K562 (cell line): Measurements from ENCODE around the gene UQCR11. TPM values are rescaled to one million over a fixed set of nuclear protein-coding genes. Genes with fewer than 3 reads are reported as not detected.

ENCODE experiments used
- IFI16 ChIP-seq: fragments of 250-450 bp; sonication (Bioruptor Pico); IDR thresholded peaks from 2 replicates; pipeline ENCODE4 v2.1.2; 2022; ENCODE audit warnings: mild to moderate bottlenecking, inconsistent platforms
- KDM1A ChIP-seq, 2 experiments: fragments of 450-650 bp; IDR thresholded peaks; 2 replicates each; pipeline ENCODE4 v1.6.1; 2016; ENCODE audit warnings: mild to moderate bottlenecking in 2 of 2
- KDM5B ChIP-seq: fragments of 200-600 bp; sonication (generic); IDR thresholded peaks from 2 replicates; pipeline ENCODE4 v1.6.1; 2012; ENCODE audit warnings: low read depth, mild to moderate bottlenecking, moderate library complexity, low read length, control low read depth, inconsistent platforms; ENCODE audit not compliant: insufficient replicate concordance
- ZNF217 ChIP-seq: sonication (generic); formaldehyde crosslinking; IDR thresholded peaks from 2 replicates; pipeline ENCODE4 v1.8.0; 2022; ENCODE audit warnings: mild to moderate bottlenecking, missing genetic modification reagents
- ZNF316 ChIP-seq: fragments of 450-650 bp; IDR thresholded peaks from 2 replicates; pipeline ENCODE4 v1.6.1; 2016
- ZNF57 ChIP-seq: fragments of 450-650 bp; formaldehyde crosslinking; IDR thresholded peaks from 2 replicates; pipeline ENCODE4 v1.4.0; 2020; ENCODE audit warnings: mild to moderate bottlenecking, moderate library complexity
- ZNF707 ChIP-seq: fragments of 250-450 bp; sonication (Bioruptor Pico); conservative IDR thresholded peaks from 2 replicates; pipeline ENCODE4 v1.8.0; 2022; ENCODE audit warnings: inconsistent platforms, mild to moderate bottlenecking, moderate library complexity
- polyA plus RNA-seq, 8 experiments: library from polyadenylated mRNA; depleted of rRNA in 4 of 8; stranded (reverse) in 5 of 8; unstranded in 3 of 8; fragments of >200 nt; fragmentation: Nextera tagmentation in 2 of 8; fragmentation: Illumina TruSeq in 1 of 8; extraction: Ambion mirVana in 2 of 8; extraction: Trizol in 1 of 8; gene quantifications; 2 replicates each; pipeline versions ENCODE4 v1.2.1 to v1.2.3, GENCODE V29; 2011 to 2014; ENCODE audit warnings: inconsistent platforms in 1 of 8, missing spikeins in 1 of 8
- total RNA-seq, 7 experiments: library from RNA; depleted of rRNA in 6 of 7; stranded (reverse); fragments of >200 nt in 6 of 7; fragmentation: Illumina TruSeq in 2 of 7; extraction: Trizol in 2 of 7; gene quantifications; 2 replicates each; pipeline versions ENCODE4 v1.2.1 to v1.2.3, GENCODE V29; 2011 to 2021; ENCODE audit warnings: low replicate concordance in 1 of 7
- TF ChIP-seq, protein P1 (sequence below): fragments of 250-450 bp; sonication (Bioruptor Pico); IDR thresholded peaks from 2 replicates; pipeline ENCODE4 v1.5.0; 2022; ENCODE audit warnings: mild to moderate bottlenecking
- TF ChIP-seq, protein P2 (sequence below): fragments of 250-450 bp; sonication (Bioruptor Pico); IDR thresholded peaks from 2 replicates; pipeline ENCODE4 v1.4.0; 2020; ENCODE audit warnings: mild to moderate bottlenecking, moderate library complexity
- TF ChIP-seq, protein P3 (sequence below): sonication (generic); formaldehyde crosslinking; IDR thresholded peaks from 2 replicates; pipeline ENCODE4 v1.8.0; 2022; ENCODE audit warnings: mild to moderate bottlenecking, missing genetic modification reagents
- TF ChIP-seq, protein P4 (sequence below), 2 experiments: fragments of 450-650 bp; conservative IDR thresholded peaks; 2 replicates each; pipeline ENCODE4 v1.6.1; 2017; ENCODE audit warnings: mild to moderate bottlenecking in 2 of 2, moderate library complexity in 2 of 2
- TF ChIP-seq, protein P5 (sequence below): IDR thresholded peaks from 2 replicates; pipeline ENCODE4 v1.6.1; 2016; ENCODE audit warnings: missing genetic modification characterization, missing compliant biosample characterization

The UQCR11 gene
- total and polyA plus RNA-seq, 9 of the 15 experiments (the other 6 are each of a cell fraction or from before 2014, with no cell fraction given), result 57.6 to 394 (median 259) TPM

DNA sequence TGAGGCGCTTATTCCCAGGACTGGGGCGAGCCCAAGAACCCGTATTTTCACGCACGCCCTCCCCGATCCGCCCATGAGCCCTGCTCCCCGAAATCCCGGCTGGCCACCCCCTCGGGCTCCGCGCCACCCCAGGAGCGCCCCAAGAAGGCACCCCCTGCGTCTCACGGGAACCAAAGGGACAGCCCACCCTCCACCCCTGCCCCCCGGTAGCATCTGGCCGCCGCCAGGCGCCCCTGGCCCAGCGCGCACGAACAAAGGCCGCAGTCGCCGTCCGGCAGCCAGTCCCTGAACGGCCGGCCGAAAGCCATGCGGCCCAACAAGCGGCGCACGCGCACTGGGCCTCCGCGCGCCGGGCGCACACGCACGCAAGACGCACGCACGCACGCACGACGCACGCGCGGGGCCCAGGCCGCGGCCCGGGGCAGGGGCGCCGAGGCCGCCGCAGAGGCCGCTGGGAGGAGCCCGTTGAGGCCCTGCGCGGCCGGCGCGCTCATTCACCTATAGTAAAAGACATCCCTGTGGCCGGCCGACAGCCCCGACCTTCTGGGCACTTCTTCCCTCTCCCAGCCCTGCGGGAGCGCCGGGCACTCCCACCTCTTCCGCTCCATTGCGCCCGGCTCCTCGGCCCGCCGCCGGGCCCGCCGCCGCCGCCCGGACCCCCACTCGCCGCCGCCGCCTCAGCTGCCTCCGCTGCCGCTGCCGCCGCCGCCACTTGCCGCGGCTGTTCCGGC, 13.1 kb downstream of the UQCR11 start (continued):
- TF ChIP-seq, protein P1, sequence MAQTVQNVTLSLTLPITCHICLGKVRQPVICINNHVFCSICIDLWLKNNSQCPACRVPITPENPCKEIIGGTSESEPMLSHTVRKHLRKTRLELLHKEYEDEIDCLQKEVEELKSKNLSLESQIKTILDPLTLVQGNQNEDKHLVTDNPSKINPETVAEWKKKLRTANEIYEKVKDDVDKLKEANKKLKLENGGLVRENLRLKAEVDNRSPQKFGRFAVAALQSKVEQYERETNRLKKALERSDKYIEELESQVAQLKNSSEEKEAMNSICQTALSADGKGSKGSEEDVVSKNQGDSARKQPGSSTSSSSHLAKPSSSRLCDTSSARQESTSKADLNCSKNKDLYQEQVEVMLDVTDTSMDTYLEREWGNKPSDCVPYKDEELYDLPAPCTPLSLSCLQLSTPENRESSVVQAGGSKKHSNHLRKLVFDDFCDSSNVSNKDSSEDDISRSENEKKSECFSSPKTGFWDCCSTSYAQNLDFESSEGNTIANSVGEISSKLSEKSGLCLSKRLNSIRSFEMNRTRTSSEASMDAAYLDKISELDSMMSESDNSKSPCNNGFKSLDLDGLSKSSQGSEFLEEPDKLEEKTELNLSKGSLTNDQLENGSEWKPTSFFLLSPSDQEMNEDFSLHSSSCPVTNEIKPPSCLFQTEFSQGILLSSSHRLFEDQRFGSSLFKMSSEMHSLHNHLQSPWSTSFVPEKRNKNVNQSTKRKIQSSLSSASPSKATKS, result no peak
- TF ChIP-seq, protein P2, sequence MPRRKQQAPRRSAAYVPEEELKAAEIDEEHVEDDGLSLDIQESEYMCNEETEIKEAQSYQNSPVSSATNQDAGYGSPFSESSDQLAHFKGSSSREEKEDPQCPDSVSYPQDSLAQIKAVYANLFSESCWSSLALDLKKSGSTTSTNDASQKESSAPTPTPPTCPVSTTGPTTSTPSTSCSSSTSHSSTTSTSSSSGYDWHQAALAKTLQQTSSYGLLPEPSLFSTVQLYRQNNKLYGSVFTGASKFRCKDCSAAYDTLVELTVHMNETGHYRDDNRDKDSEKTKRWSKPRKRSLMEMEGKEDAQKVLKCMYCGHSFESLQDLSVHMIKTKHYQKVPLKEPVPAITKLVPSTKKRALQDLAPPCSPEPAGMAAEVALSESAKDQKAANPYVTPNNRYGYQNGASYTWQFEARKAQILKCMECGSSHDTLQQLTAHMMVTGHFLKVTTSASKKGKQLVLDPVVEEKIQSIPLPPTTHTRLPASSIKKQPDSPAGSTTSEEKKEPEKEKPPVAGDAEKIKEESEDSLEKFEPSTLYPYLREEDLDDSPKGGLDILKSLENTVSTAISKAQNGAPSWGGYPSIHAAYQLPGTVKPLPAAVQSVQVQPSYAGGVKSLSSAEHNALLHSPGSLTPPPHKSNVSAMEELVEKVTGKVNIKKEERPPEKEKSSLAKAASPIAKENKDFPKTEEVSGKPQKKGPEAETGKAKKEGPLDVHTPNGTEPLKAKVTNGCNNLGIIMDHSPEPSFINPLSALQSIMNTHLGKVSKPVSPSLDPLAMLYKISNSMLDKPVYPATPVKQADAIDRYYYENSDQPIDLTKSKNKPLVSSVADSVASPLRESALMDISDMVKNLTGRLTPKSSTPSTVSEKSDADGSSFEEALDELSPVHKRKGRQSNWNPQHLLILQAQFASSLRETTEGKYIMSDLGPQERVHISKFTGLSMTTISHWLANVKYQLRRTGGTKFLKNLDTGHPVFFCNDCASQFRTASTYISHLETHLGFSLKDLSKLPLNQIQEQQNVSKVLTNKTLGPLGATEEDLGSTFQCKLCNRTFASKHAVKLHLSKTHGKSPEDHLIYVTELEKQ (CRISPR knock-in tag), result no peak
- no peak for TF ChIP-seq IFI16 (CRISPR knock-in tag)
- TF ChIP-seq ZNF707 (CRISPR knock-in tag), result no peak
- no peak for TF ChIP-seq KDM1A (IDR thresholded peaks at IDR 0.05)
- no peak for TF ChIP-seq ZNF316
- peak; percentile 80 for TF ChIP-seq KDM5B
- TF ChIP-seq, protein P3, sequence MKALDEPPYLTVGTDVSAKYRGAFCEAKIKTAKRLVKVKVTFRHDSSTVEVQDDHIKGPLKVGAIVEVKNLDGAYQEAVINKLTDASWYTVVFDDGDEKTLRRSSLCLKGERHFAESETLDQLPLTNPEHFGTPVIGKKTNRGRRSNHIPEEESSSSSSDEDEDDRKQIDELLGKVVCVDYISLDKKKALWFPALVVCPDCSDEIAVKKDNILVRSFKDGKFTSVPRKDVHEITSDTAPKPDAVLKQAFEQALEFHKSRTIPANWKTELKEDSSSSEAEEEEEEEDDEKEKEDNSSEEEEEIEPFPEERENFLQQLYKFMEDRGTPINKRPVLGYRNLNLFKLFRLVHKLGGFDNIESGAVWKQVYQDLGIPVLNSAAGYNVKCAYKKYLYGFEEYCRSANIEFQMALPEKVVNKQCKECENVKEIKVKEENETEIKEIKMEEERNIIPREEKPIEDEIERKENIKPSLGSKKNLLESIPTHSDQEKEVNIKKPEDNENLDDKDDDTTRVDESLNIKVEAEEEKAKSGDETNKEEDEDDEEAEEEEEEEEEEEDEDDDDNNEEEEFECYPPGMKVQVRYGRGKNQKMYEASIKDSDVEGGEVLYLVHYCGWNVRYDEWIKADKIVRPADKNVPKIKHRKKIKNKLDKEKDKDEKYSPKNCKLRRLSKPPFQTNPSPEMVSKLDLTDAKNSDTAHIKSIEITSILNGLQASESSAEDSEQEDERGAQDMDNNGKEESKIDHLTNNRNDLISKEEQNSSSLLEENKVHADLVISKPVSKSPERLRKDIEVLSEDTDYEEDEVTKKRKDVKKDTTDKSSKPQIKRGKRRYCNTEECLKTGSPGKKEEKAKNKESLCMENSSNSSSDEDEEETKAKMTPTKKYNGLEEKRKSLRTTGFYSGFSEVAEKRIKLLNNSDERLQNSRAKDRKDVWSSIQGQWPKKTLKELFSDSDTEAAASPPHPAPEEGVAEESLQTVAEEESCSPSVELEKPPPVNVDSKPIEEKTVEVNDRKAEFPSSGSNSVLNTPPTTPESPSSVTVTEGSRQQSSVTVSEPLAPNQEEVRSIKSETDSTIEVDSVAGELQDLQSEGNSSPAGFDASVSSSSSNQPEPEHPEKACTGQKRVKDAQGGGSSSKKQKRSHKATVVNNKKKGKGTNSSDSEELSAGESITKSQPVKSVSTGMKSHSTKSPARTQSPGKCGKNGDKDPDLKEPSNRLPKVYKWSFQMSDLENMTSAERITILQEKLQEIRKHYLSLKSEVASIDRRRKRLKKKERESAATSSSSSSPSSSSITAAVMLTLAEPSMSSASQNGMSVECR, result 0 out of 2 replicates have a peak, but pooled peaks have one; percentile 64
- no peak for TF ChIP-seq ZNF57
- TF ChIP-seq ZNF217 (CRISPR knock-in tag), result no peak
- TF ChIP-seq, protein P4, sequence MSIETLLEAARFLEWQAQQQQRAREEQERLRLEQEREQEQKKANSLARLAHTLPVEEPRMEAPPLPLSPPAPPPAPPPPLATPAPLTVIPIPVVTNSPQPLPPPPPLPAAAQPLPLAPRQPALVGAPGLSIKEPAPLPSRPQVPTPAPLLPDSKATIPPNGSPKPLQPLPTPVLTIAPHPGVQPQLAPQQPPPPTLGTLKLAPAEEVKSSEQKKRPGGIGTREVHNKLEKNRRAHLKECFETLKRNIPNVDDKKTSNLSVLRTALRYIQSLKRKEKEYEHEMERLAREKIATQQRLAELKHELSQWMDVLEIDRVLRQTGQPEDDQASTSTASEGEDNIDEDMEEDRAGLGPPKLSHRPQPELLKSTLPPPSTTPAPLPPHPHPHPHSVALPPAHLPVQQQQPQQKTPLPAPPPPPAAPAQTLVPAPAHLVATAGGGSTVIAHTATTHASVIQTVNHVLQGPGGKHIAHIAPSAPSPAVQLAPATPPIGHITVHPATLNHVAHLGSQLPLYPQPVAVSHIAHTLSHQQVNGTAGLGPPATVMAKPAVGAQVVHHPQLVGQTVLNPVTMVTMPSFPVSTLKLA (conservative IDR thresholded peaks at IDR 0.05), result peak; percentile 48 to 84; a peak in 3 of 4 replicates
- TF ChIP-seq, protein P5, sequence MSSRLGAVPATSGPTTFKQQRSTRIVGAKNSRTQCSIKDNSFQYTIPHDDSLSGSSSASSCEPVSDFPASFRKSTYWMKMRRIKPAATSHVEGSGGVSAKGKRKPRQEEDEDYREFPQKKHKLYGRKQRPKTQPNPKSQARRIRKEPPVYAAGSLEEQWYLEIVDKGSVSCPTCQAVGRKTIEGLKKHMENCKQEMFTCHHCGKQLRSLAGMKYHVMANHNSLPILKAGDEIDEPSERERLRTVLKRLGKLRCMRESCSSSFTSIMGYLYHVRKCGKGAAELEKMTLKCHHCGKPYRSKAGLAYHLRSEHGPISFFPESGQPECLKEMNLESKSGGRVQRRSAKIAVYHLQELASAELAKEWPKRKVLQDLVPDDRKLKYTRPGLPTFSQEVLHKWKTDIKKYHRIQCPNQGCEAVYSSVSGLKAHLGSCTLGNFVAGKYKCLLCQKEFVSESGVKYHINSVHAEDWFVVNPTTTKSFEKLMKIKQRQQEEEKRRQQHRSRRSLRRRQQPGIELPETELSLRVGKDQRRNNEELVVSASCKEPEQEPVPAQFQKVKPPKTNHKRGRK (tag), result no peak
